Activated CD8-positive, alpha-beta memory T cell treated with anti-CD3 and anti-CD28 coated beads, Interleukin-2, amount 50 U/mL, for 1 hour (primary cell): ENCODE data around the gene SGK1.

ENCODE experiments used
- DNase-seq: peaks from one replicate; pipeline ENCODE4 v3.0.0-alpha.2; 2020; ENCODE audit errors: extremely low read depth

Gene SGK1

GRCh38 chr6:134171517-134171916 lies 146.4 kb downstream of the SGK1 start:
- DNase-seq: no peak

GRCh38 chr6:134170844-134171243 lies 147.1 kb downstream of the SGK1 start:
- DNase-seq: no peak

GRCh38 chr6:134169871-134170486 lies 147.9 kb downstream of the SGK1 start:
- no peak for DNase-seq

GRCh38 chr6:134168590-134169208 lies 149.2 kb downstream of the SGK1 start:
- no peak for DNase-seq

- no peak for DNase-seq
Observed at GRCh38 chr6:134166511-134167261, 151.2 kb downstream of the SGK1 start.

- DNase-seq: no peak
Observed at GRCh38 chr6:134165561-134166201, 152.2 kb downstream of the SGK1 start.

GRCh38 chr6:134164300-134164699 lies 153.6 kb downstream of the SGK1 start:
- DNase-seq: no peak

- no peak for DNase-seq
Observed at GRCh38 chr6:134162932-134163331, 155.0 kb downstream of the SGK1 start.

- DNase-seq: no peak
Observed at GRCh38 chr6:134161041-134161440, 156.9 kb downstream of the SGK1 start.

- no peak for DNase-seq
Observed at GRCh38 chr6:134152767-134153485, 165.0 kb downstream of the SGK1 start.

GRCh38 chr6:134148566-134148965 lies 169.3 kb downstream of the SGK1 start:
- no peak for DNase-seq

- no peak for DNase-seq
Observed at GRCh38 chr6:134147034-134147533, 170.8 kb downstream of the SGK1 start.

GRCh38 chr6:134146268-134147033 lies 171.5 kb downstream of the SGK1 start:
- DNase-seq: no peak

GRCh38 chr6:134145786-134146185 lies 172.1 kb downstream of the SGK1 start:
- no peak for DNase-seq

GRCh38 chr6:134138226-134138975 lies 179.5 kb downstream of the SGK1 start:
- no peak for DNase-seq

- DNase-seq: no peak
Observed at GRCh38 chr6:134134654-134135053, 183.3 kb downstream of the SGK1 start.

GRCh38 chr6:134132494-134133141 lies 185.3 kb downstream of the SGK1 start:
- DNase-seq: no peak

GRCh38 chr6:134131530-134132139 lies 186.3 kb downstream of the SGK1 start:
- DNase-seq: no peak

GRCh38 chr6:134128146-134128545 lies 189.8 kb downstream of the SGK1 start:
- no peak for DNase-seq
